Calu3 (cell line): ENCODE data around the gene MAGEB3. TPM values are rescaled to one million over a fixed set of nuclear protein-coding genes. Genes with fewer than 3 reads are reported as not detected.

Source experiments
- BruUV-seq: library from RNA; stranded (reverse); fragments of 400-500 nt; replicated peaks from 2 replicates; lab custom pipeline; 2021; lab: Mats Ljungman, UMichigan
- CTCF ChIA-PET: fragments of 300-600 bp; sonication (Branson Sonifier 250); formaldehyde crosslinking; loops from one replicate; lab custom pipeline; 2022; ENCODE audit warnings: antibody characterized with exemption; lab: Charles Lee
- DNase-seq: peaks from one replicate; pipeline ENCODE4 v3.0.0; 2022
- H3K27ac Mint-ChIP-seq: one replicate; pipeline ENCODE4 v1.8.0; 2022; ENCODE audit warnings: mixed read lengths; ENCODE audit not compliant: unreplicated experiment
- H3K27me3 Mint-ChIP-seq: one replicate; pipeline ENCODE4 v1.8.0; 2022; ENCODE audit warnings: mixed read lengths; ENCODE audit not compliant: unreplicated experiment
- H3K36me3 Mint-ChIP-seq: one replicate; pipeline ENCODE4 v1.8.0; 2022; ENCODE audit warnings: mild to moderate bottlenecking, moderate library complexity, mixed read lengths; ENCODE audit not compliant: insufficient read depth, unreplicated experiment
- H3K4me1 Mint-ChIP-seq: one replicate; pipeline ENCODE4 v1.8.0; 2022; ENCODE audit warnings: mild to moderate bottlenecking, low read depth, mixed read lengths; ENCODE audit not compliant: unreplicated experiment
- H3K4me3 Mint-ChIP-seq: one replicate; pipeline ENCODE4 v1.8.0; 2022; ENCODE audit warnings: mild to moderate bottlenecking, low read depth, moderate library complexity, mixed read lengths; ENCODE audit not compliant: unreplicated experiment
- H3K9me3 Mint-ChIP-seq: one replicate; pipeline ENCODE4 v1.8.0; 2022; ENCODE audit warnings: low read depth, mixed read lengths; ENCODE audit not compliant: unreplicated experiment
- CTCF ChIP-seq: fragments of 200-600 bp; IDR thresholded peaks from one replicate; pipeline ENCODE4 v1.8.0; 2022; ENCODE audit warnings: antibody characterized with exemption; ENCODE audit not compliant: unreplicated experiment
- intact Hi-C: fragments of 100-400 bp; cut with micrococcal nuclease; formaldehyde crosslinking; loops from one replicate; pipeline ENCODE4 v1.10.0; 2022; ENCODE audit not compliant: unreplicated experiment
- total RNA-seq: library from RNA; stranded (reverse); gene quantifications from 2 replicates; pipeline ENCODE4 v1.2.3, GENCODE V29; 2022

The MAGEB3 gene
- total RNA-seq, 1 experiment from 2014 or later = not detected

- no peak overlapping the region for H3K27ac Mint-ChIP-seq
- TF ChIP-seq CTCF = no peak
- CTCF ChIA-PET = interaction anchor here (1.0 kb wide), 1 partner anchor 78 kb away, joined by 4 read pairs; no protein-coding TSS in a partner anchor
- no TSS peak for BruUV-seq
- no peak for DNase-seq
- H3K9me3 Mint-ChIP-seq = no peaks in the 10 kb centered on the region
- no peaks in the 10 kb centered on the region for H3K4me1 Mint-ChIP-seq
- H3K36me3 Mint-ChIP-seq = no peaks in the 10 kb centered on the region
- H3K27me3 Mint-ChIP-seq = no peaks in the 10 kb centered on the region
- intact Hi-C loops = loop anchor here (5.0 kb wide), 1 partner anchor 54 kb away; no protein-coding TSS in a partner anchor
- no peak overlapping the region for H3K4me3 Mint-ChIP-seq
Observed at GRCh38 chrX:30196322-30196721, 34.1 kb upstream of the MAGEB3 start.

- no peak for DNase-seq
- CTCF ChIA-PET = interaction anchor here (0.7 kb wide), 1 partner anchor 30 kb away, joined by 4 read pairs; the partner anchor contains the start of gene MAGEB4
- TF ChIP-seq CTCF = no peak
Observed at GRCh38 chrX:30212172-30212571, 18.3 kb upstream of the MAGEB3 start.

GRCh38 chrX:30215357-30215843, 15.1 kb upstream of the MAGEB3 start, which contains the start of gene MAGEB2:
Gene MAGEB2 (plus strand): TSS chrX:30215563. CDS start chrX:30218581, 3,018 bp downstream.
- no peaks in the 10 kb centered on the region for H3K27me3 Mint-ChIP-seq
- CTCF ChIA-PET = no interaction called here
- no TSS peak for BruUV-seq
- peaks cover 5% of the 10 kb centered on the region for H3K36me3 Mint-ChIP-seq
- H3K4me1 Mint-ChIP-seq = no peaks in the 10 kb centered on the region
- H3K9me3 Mint-ChIP-seq = no peaks in the 10 kb centered on the region
- DNase-seq = no peak
- TF ChIP-seq CTCF = no peak
- no peak within 1 kb of the TSS for H3K27ac Mint-ChIP-seq
- intact Hi-C loops = no loop called here
- H3K4me3 Mint-ChIP-seq = no peak within 1 kb of the TSS

More at GRCh38 chrX:30212172-30212571, 18.3 kb upstream of the MAGEB3 start:
- intact Hi-C loops = no loop called here
- no peaks in the 10 kb centered on the region for H3K9me3 Mint-ChIP-seq
- H3K27me3 Mint-ChIP-seq = no peaks in the 10 kb centered on the region
- H3K4me1 Mint-ChIP-seq = no peaks in the 10 kb centered on the region
- no TSS peak for BruUV-seq
- peaks cover 5% of the 10 kb centered on the region for H3K36me3 Mint-ChIP-seq
- H3K27ac Mint-ChIP-seq = no peak overlapping the region
- H3K4me3 Mint-ChIP-seq = no peak overlapping the region

- CTCF ChIA-PET = no interaction called here
- H3K27ac Mint-ChIP-seq = no peak overlapping the region
- peaks cover 5% of the 10 kb centered on the region for H3K36me3 Mint-ChIP-seq
- H3K9me3 Mint-ChIP-seq = no peaks in the 10 kb centered on the region
- DNase-seq = no peak
- H3K4me1 Mint-ChIP-seq = no peaks in the 10 kb centered on the region
- H3K4me3 Mint-ChIP-seq = no peak overlapping the region
- TF ChIP-seq CTCF = no peak
- intact Hi-C loops = no loop called here
- BruUV-seq = no TSS peak
- H3K27me3 Mint-ChIP-seq = no peaks in the 10 kb centered on the region
Observed at GRCh38 chrX:30217465-30217864, 13.0 kb upstream of the MAGEB3 start.
